ENCODE results near the gene CCL11.

The CCL11 gene

DNA sequence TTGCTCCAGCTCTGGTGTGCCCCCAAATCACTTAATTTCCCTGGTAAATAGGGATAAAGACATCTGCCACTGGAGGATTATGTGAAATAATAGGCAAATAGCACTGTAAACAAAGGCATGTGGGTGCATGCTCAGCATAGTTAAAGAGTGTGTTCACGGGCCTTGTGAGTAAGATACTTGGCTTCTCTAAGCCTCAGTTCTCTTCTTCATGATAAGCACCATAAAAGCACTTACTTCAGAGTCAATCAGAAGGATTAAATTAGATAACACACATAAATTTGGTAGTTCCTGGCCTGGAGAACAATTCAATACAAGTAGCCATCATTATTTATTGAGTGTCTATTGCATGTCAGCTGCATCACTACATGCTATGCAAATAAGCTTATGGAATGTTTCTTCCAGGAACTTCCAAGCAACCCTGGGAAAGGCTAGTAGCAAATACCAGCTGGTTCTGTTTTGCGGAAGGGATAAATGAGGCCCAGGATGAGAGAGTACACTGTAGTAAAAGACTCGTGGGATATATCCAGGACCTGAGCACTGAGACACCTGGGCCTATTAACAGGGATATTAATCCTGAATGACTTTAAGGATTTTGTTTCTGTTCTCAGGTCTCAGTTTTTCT, 14.5 kb downstream of the CCL11 start:
- TF ChIP-seq, protein P1, sequence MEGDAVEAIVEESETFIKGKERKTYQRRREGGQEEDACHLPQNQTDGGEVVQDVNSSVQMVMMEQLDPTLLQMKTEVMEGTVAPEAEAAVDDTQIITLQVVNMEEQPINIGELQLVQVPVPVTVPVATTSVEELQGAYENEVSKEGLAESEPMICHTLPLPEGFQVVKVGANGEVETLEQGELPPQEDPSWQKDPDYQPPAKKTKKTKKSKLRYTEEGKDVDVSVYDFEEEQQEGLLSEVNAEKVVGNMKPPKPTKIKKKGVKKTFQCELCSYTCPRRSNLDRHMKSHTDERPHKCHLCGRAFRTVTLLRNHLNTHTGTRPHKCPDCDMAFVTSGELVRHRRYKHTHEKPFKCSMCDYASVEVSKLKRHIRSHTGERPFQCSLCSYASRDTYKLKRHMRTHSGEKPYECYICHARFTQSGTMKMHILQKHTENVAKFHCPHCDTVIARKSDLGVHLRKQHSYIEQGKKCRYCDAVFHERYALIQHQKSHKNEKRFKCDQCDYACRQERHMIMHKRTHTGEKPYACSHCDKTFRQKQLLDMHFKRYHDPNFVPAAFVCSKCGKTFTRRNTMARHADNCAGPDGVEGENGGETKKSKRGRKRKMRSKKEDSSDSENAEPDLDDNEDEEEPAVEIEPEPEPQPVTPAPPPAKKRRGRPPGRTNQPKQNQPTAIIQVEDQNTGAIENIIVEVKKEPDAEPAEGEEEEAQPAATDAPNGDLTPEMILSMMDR (conservative IDR thresholded peaks at IDR 0.05) = no peak
- no peak overlapping the region for H3K27ac ChIP-seq

- no peak overlapping the region for H3K27ac ChIP-seq
- TF ChIP-seq, protein P1 (conservative IDR thresholded peaks at IDR 0.05) = no peak
Observed at GRCh38 chr17:34300652-34301370, 15.3 kb downstream of the CCL11 start.

- H3K27ac ChIP-seq = no peak overlapping the region
- TF ChIP-seq, protein P1 (conservative IDR thresholded peaks at IDR 0.05) = no peak
Observed at GRCh38 chr17:34301986-34302385, 16.4 kb downstream of the CCL11 start.

DNA sequence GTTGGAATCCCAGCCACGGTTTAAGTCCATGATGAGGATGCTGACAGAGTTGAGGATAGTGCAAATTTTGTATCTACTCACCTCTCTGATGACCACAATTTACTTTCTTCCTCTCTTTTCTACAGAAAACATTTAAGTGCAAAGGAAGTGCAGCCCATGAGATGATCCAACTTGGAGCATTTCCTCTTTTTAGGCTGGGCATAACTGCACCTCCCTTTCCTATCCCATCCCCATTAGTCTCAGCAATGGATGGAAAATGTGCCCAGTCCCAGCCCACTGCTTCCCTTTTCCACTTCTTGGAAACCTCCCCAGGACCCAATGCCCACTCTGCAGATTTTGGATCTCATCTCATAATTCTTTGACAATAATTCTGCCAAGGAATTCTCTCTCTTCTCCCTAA, 17.1 kb downstream of the CCL11 start:
- TF ChIP-seq, protein P1 (conservative IDR thresholded peaks at IDR 0.05) = no peak
- no peak overlapping the region for H3K27ac ChIP-seq

DNA sequence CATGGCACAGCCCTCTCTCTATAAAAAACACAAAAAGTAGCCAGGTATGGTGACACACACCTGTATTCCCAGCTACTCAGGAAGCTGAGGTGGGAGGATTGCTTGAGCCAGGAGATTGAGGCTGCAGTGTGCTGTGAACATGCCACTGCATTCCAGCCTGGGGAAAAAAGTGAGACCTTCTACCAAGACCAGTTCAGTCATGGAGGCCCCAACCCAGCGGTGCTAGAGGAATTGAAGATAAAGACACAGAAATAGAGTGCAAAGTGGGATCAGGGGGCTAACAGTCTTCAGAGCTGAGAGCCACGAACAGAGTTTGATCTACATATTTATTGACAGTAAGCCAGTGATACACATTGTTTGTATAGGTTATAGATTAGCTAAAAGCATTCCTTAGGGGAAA, 18.1 kb downstream of the CCL11 start:
- TF ChIP-seq, protein P1 (conservative IDR thresholded peaks at IDR 0.05) = no peak
- H3K27ac ChIP-seq = no peak overlapping the region

DNA sequence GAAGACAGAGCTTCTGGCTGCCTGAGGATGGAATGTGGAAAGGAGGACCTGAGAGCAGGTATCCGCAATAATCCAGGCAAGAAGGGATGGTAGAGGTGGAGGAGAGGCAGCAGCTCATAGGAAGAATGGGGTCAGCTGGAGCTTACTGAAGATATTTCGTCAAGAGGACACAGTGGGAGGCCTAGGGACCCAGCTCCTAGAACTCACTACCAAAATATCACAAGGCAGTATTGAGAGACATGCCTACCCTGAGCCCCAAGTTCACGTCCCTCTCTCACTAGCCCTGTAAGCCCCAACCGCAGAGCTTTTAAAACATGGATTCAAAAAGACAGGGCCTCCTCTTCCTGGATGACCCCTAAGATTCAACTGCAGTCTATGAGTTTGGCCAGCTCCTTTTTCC, 19.5 kb downstream of the CCL11 start:
- TF ChIP-seq, protein P1 (conservative IDR thresholded peaks at IDR 0.05) = no peak
- H3K27ac ChIP-seq = no peak overlapping the region

- no peak overlapping the region for H3K27ac ChIP-seq
Observed at GRCh38 chr17:34305606-34306005, 20.1 kb downstream of the CCL11 start.

More at GRCh38 chr17:34305606-34306005, 20.1 kb downstream of the CCL11 start:
- TF ChIP-seq, protein P1 (conservative IDR thresholded peaks at IDR 0.05) = no peak
